Measurements from ENCODE around the gene LRRN4.

DNA sequence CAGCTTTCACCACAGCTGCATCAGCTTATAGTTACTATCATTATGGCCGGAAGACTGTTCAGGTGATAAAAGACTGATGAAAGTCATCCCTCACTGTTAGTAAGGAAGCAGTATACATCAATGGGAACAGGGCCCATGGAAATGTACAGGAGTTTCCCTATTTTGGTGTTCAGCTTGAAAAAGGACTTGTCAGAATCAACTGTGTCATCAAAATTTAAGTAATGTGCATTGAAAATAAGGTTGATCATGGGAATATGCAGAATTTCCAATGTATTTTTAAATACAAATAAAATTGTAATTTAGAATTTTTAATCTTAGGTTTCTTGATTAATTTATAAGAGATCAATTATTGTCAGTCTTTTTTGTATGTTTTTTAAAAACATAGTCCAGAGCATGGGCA lies 16.8 kb downstream of the LRRN4 start:
- TF ChIP-seq CTCF (IDR thresholded peaks at IDR 0.05) (no peak), POLR2A (IDR thresholded peaks at IDR 0.05) (no peak)

All from ovary (tissue), 3 donors.